Mucosa of rectum (tissue), 2 donors: Measurements from ENCODE around the gene SLC25A42.

Experiments used
- H3K27ac ChIP-seq, 2 donors: one replicate each; pipeline ENCODE4 v1.7.0; 2013; ENCODE audit warnings: inconsistent platforms in 2 of 2, low read depth in 2 of 2, low read length in 2 of 2
- H3K27me3 ChIP-seq, 2 donors: one replicate each; pipeline ENCODE4 v1.7.0; 2013; ENCODE audit warnings: low read length in 2 of 2; ENCODE audit not compliant: control insufficient read depth in 2 of 2, insufficient read depth in 2 of 2
- H3K36me3 ChIP-seq, 2 donors: one replicate each; pipeline ENCODE4 v1.7.0; 2013; ENCODE audit warnings: low read length in 2 of 2; ENCODE audit not compliant: control insufficient read depth in 2 of 2, insufficient read depth in 2 of 2
- H3K4me1 ChIP-seq, 2 donors: one replicate each; pipeline ENCODE4 v1.7.0; 2013; ENCODE audit warnings: low read length in 2 of 2, mild to moderate bottlenecking in 1 of 2; ENCODE audit not compliant: control insufficient read depth in 2 of 2, insufficient read depth in 2 of 2
- H3K4me3 ChIP-seq, 2 donors: one replicate each; pipeline ENCODE4 v1.7.0; 2013; ENCODE audit warnings: low read length in 2 of 2
- H3K9ac ChIP-seq, 2 donors: one replicate each; pipeline ENCODE4 v1.7.0; 2013; ENCODE audit warnings: low read length in 2 of 2, low read depth in 1 of 2, mild to moderate bottlenecking in 1 of 2
- H3K9me3 ChIP-seq, 2 donors: one replicate each; pipeline ENCODE4 v1.7.0; 2013; ENCODE audit warnings: low read length in 2 of 2; ENCODE audit not compliant: control insufficient read depth in 2 of 2
- donor health status: healthy.
- donor health status: Normal muscosa, but diverticular disease.

The SLC25A42 gene

DNA sequence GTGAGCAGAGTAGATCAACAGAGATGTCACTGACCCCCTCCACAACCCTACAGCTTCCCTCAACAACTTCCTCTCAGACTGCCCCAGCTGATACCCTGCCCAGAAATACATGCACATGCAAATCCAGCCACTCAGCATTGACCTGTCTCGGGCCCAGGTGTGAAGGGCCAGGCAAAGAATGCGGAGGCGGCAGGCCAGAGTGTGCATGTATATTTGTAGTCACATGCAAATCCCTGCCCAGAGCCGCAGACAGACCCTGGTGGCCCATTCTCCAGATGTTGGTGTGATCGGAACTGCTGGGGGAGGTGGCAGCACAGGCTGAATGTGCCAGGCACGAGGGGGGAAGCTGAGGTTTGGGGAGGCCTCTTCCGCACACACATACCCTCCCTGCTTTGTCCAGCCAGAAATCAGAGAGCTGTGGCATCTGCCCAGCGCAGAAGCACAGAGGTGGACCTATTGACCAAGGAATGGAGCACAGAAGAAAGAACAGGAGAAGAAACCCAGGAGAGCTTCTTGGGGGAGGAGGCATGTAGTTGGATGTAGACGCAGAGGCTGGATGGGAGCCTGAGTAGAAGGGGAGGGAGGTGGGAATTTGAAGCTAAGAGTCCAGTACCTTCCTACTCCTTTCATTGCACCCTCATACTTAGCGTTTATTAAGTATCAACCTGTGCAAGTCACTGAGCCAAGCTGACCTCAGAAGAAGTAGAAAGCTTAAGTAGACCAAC lies 91.9 kb downstream of the SLC25A42 start:
- H3K9ac ChIP-seq, result no peak overlapping the region
- H3K36me3 ChIP-seq, result peaks cover 0 to 4% of the 10 kb centered on the region in 2 donors
- no peaks in the 10 kb centered on the region for H3K4me1 ChIP-seq
- H3K4me3 ChIP-seq, result no peak overlapping the region
- H3K27ac ChIP-seq, result peak overlapping the region in 1 of 2 donors; percentile 48
- H3K27me3 ChIP-seq, result no peaks in the 10 kb centered on the region
- no peaks in the 10 kb centered on the region for H3K9me3 ChIP-seq

DNA sequence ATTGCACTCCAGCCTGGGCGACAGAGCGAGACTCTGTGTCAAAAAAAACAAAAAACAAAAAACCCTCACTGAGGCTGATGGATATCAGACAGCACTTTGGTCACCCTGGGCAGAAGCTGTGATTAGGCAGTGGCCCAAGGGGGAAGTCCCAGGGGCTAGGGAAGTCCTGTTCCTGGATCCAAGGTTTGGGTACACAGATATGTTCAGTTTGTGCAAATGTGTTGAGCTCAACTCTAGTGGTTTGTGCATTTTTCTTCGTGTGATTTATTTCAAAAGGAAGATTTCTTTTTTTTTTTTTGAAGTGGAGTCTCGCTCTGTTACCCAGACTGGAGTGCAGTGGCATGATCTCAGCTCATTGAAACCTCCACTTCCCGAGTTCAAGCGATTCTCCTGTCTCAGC lies 94.0 kb downstream of the SLC25A42 start:
- peaks cover 0 to 4% of the 10 kb centered on the region in 2 donors for H3K36me3 ChIP-seq
- H3K4me1 ChIP-seq, result no peaks in the 10 kb centered on the region
- H3K27me3 ChIP-seq, result no peaks in the 10 kb centered on the region
- no peak overlapping the region for H3K4me3 ChIP-seq
- no peak overlapping the region for H3K27ac ChIP-seq
- H3K9ac ChIP-seq, result no peak overlapping the region
- H3K9me3 ChIP-seq, result no peaks in the 10 kb centered on the region

DNA sequence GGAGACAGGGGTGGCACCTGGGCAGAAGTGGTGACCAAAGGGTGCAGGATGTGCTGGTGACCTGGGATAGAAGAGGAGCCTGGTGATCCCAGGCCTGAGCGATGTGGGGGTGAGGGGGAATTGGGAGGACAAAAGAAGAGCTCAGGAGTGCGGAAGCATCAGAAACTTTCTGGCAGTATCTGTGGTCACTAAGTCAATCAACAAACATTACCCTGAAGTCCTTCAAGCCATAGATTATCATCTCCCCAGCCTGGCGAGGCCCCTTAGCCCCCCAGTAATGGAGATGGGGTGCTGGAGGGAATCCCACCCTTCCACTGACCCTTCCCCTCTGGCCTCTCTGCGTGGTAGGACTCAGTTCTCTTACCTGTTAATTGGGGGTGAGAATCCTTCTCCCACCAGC lies 95.7 kb downstream of the SLC25A42 start:
- no peaks in the 10 kb centered on the region for H3K9me3 ChIP-seq
- H3K4me3 ChIP-seq, result no peak overlapping the region
- H3K27me3 ChIP-seq, result no peaks in the 10 kb centered on the region
- peaks cover 0 to 4% of the 10 kb centered on the region in 2 donors for H3K36me3 ChIP-seq
- H3K27ac ChIP-seq, result no peak overlapping the region
- no peaks in the 10 kb centered on the region for H3K4me1 ChIP-seq
- no peak overlapping the region for H3K9ac ChIP-seq

- Histone ChIP-seq H3K27me3 (no peaks in the 10 kb centered on the region), H3K36me3 (peaks cover 0 to 4% of the 10 kb centered on the region in 2 donors), H3K4me1 (no peaks in the 10 kb centered on the region), H3K9me3 (no peaks in the 10 kb centered on the region), H3K9ac (no peak overlapping the region), H3K27ac (peak overlapping the region in 1 of 2 donors; percentile 38), H3K4me3 (no peak overlapping the region)
Measured at GRCh38 chr19:19160461-19161035, 96.8 kb downstream of the SLC25A42 start.

DNA sequence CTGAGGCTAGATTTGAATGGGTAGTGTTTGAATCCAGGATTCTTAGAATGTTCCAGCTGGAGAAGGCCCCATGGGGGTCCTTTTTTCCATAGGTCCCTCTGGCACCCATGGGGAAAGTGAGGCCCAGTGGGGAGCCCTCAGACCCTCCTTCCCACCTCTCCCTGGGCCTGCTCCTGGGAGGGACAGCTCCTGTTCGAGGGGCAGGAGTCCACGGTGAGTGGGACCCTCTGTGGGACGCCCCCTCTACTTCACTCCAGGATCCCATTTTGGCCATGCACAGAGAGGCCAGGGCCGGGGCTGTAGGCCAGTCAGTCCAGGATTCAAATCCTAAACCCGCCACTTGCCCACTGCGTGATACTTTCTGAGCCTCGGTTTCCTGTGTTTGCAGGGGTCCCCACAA lies 98.7 kb downstream of the SLC25A42 start:
- Histone ChIP-seq H3K9me3 (no peaks in the 10 kb centered on the region), H3K4me1 (no peaks in the 10 kb centered on the region), H3K4me3 (no peak overlapping the region), H3K9ac (no peak overlapping the region), H3K27me3 (no peaks in the 10 kb centered on the region), H3K27ac (no peak overlapping the region), H3K36me3 (no peaks in the 10 kb centered on the region)
